ENCODE results near the gene SEC24D.

Gene SEC24D

GRCh38 chr4:118754890-118755289, 81.0 kb downstream of the SEC24D start:
- no peak for DNase-seq (ENCODE audit: low spot score)
- no peak for TF ChIP-seq CTCF (IDR thresholded peaks at IDR 0.05; ENCODE audit: extremely low read depth, missing control alignments)

- no peak for DNase-seq (ENCODE audit: low spot score)
- no peak for TF ChIP-seq CTCF (IDR thresholded peaks at IDR 0.05; ENCODE audit: extremely low read depth, missing control alignments)
Measured at GRCh38 chr4:118753685-118754084, 82.2 kb downstream of the SEC24D start.

GRCh38 chr4:118753096-118753495, 82.8 kb downstream of the SEC24D start:
- no peak for TF ChIP-seq CTCF (IDR thresholded peaks at IDR 0.05; ENCODE audit: extremely low read depth, missing control alignments)
- DNase-seq (ENCODE audit: low spot score): no peak

- no peak for DNase-seq (ENCODE audit: low spot score)
Measured at GRCh38 chr4:118752551-118752950, 83.4 kb downstream of the SEC24D start.

GRCh38 chr4:118751629-118752323, 84.2 kb downstream of the SEC24D start:
- no peak for TF ChIP-seq CTCF (IDR thresholded peaks at IDR 0.05; ENCODE audit: extremely low read depth, missing control alignments)
- no peak for DNase-seq (ENCODE audit: low spot score)

More at GRCh38 chr4:118752551-118752950, 83.4 kb downstream of the SEC24D start:
- no peak for TF ChIP-seq CTCF (IDR thresholded peaks at IDR 0.05; ENCODE audit: extremely low read depth, missing control alignments)

- DNase-seq (ENCODE audit: low spot score): no peak
- no peak for TF ChIP-seq CTCF (IDR thresholded peaks at IDR 0.05; ENCODE audit: extremely low read depth, missing control alignments)
Measured at GRCh38 chr4:118749347-118749988, 86.5 kb downstream of the SEC24D start.

GRCh38 chr4:118746251-118746919, 89.5 kb downstream of the SEC24D start:
- DNase-seq (ENCODE audit: low spot score): no peak
- no peak for TF ChIP-seq CTCF (IDR thresholded peaks at IDR 0.05; ENCODE audit: extremely low read depth, missing control alignments)
